Loucy (cell line): ENCODE results near the gene NPEPPS.
"Not testable (repeated sequence)": the region's sequence is repeated elsewhere in the genome, so short reads cannot be mapped to it uniquely, and the experiment has no call there.

Experiments
- H2AFZ ChIP-seq: fragments of 200-600 bp; sonication (generic); 2 replicates; pipeline ENCODE4 v1.6.0; 2016; ENCODE audit warnings: antibody characterized with exemption, mild to moderate bottlenecking, low read length, moderate library complexity
- H3F3A ChIP-seq: fragments of 200-600 bp; 2 replicates; pipeline ENCODE4 v1.6.0; 2016; ENCODE audit warnings: antibody characterized with exemption, low read depth, mild to moderate bottlenecking
- H3K27me3 ChIP-seq: fragments of 200-600 bp; sonication (generic); 2 replicates; pipeline ENCODE4 v1.6.1; 2014; ENCODE audit warnings: low read length, mild to moderate bottlenecking; ENCODE audit not compliant: insufficient read depth, poor library complexity, severe bottlenecking
- H3K36me3 ChIP-seq: fragments of 200-600 bp; sonication (generic); 2 replicates; pipeline ENCODE4 v1.6.1; 2016; ENCODE audit warnings: low read length; ENCODE audit not compliant: insufficient read depth
- H3K4me1 ChIP-seq: fragments of 200-600 bp; sonication (generic); 2 replicates; pipeline ENCODE4 v1.5.1; 2014; ENCODE audit warnings: low read length, mild to moderate bottlenecking; ENCODE audit not compliant: insufficient read depth, poor library complexity, severe bottlenecking
- H3K4me2 ChIP-seq: fragments of 200-600 bp; sonication (generic); 2 replicates; pipeline ENCODE4 v1.6.0; 2014; ENCODE audit warnings: antibody characterized with exemption, low read length, low read depth, mild to moderate bottlenecking; ENCODE audit not compliant: poor library complexity, severe bottlenecking
- H3K4me3 ChIP-seq: fragments of 200-600 bp; sonication (generic); 2 replicates; pipeline ENCODE4 v1.5.1; 2014; ENCODE audit warnings: low read length, mild to moderate bottlenecking, mixed read lengths; ENCODE audit not compliant: poor library complexity, severe bottlenecking
- H3K79me2 ChIP-seq: fragments of 200-600 bp; sonication (generic); 2 replicates; pipeline ENCODE4 v1.6.1; 2014; ENCODE audit warnings: low read length; ENCODE audit not compliant: insufficient read depth
- H3K9ac ChIP-seq: fragments of 200-600 bp; sonication (generic); 2 replicates; pipeline ENCODE4 v1.6.0; 2014; ENCODE audit warnings: mild to moderate bottlenecking, low read depth, low read length, moderate library complexity; ENCODE audit not compliant: poor library complexity, severe bottlenecking
- H3K9me2 ChIP-seq: fragments of 200-600 bp; sonication (generic); replicated peaks from 2 replicates; pipeline ENCODE4 v1.6.1; 2016; ENCODE audit warnings: low read depth, low read length, mixed read lengths
- H3K9me3 ChIP-seq: fragments of 200-600 bp; sonication (generic); 2 replicates; pipeline ENCODE4 v1.6.1; 2014; ENCODE audit warnings: mild to moderate bottlenecking, antibody characterized with exemption, low read length, low read depth; ENCODE audit not compliant: insufficient read depth
- H4K20me1 ChIP-seq: fragments of 200-600 bp; sonication (generic); 2 replicates; pipeline ENCODE4 v1.6.0; 2014; ENCODE audit warnings: antibody characterized with exemption, low read length, mild to moderate bottlenecking; ENCODE audit not compliant: insufficient read depth, poor library complexity, severe bottlenecking

Gene NPEPPS

DNA sequence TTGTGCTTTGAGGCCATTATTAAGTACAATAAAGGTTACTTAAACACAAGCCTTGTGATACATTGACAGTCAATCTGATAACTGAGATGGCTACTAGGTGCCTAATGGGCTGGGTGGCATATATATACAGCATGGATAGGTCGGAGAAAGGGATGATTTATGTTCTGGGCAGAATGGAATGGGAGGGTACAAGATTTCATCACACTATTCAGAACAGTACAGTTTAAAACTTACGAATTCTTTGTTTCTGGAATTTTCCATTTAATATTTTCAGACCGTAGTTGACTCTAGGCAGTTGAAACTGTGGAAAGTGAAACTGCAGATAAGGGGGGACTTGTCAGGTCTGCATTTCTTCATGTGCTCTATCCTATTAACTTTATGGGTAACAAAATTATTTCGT, 23.8 kb downstream of the NPEPPS start:
- H3K4me2 ChIP-seq, H3K4me3 ChIP-seq, H3F3A ChIP-seq, H3K27me3 ChIP-seq, H3K4me1 ChIP-seq, H2AFZ ChIP-seq, H3K9ac ChIP-seq, H3K36me3 ChIP-seq, H3K79me2 ChIP-seq, H4K20me1 ChIP-seq, H3K9me3 ChIP-seq, H3K9me2 ChIP-seq: not testable (repeated sequence)

DNA sequence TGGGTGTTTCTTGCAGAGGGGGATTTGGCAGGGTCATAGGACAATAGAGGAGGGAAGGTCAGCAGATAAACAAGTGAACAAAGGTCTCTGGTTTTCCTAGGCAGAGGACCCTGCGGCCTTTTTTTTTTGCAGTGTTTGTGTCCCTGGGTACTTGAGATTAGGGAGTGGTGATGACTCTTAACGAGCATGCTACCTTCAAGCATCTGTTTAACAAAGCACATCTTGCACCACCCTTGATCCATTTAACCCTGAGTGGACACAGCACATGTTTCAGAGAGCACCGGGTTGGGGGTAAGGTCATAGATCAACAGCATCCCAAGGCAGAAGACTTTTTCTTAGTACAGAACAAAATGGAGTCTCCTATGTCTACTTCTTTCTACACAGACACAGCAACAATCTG, 25.2 kb downstream of the NPEPPS start:
- H3K36me3 ChIP-seq, H3K9ac ChIP-seq, H3K79me2 ChIP-seq, H3K4me2 ChIP-seq, H4K20me1 ChIP-seq, H3F3A ChIP-seq, H3K9me3 ChIP-seq, H3K9me2 ChIP-seq, H3K4me1 ChIP-seq, H2AFZ ChIP-seq, H3K4me3 ChIP-seq, H3K27me3 ChIP-seq: not testable (repeated sequence)

DNA sequence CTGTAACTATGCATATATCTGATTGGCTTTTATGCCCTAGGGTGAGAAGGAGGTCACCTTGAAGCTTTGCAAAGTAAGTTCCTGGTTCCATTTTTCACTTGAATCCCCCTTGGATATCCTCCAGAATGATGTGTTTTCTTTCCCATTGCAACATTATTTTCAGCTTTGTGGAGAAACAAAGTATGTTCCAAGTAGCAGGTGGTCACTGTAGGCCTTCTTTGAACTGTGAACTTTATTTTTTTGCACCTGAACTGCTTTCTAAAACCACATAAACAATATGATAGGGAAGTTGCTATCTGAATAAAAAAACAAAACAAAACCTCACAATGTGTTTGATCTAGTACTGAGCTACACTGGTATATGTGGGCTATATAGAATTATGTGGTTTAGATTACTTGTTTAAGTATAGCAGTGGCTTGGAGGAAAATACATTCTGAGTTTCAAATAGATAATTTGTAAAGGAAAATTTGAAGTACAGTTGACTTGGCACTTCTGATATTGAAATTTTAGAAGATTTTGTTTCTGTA, 29.7 kb downstream of the NPEPPS start:
- H3K9me3 ChIP-seq, H3K9me2 ChIP-seq, H3K27me3 ChIP-seq, H3K36me3 ChIP-seq, H2AFZ ChIP-seq, H3K4me3 ChIP-seq, H3K4me1 ChIP-seq, H3K4me2 ChIP-seq, H3K9ac ChIP-seq, H3F3A ChIP-seq, H4K20me1 ChIP-seq: not testable (repeated sequence)
- H3K79me2 ChIP-seq: peaks cover 13% of the 10 kb centered on the region; the same call in 1 of the 2 replicates

DNA sequence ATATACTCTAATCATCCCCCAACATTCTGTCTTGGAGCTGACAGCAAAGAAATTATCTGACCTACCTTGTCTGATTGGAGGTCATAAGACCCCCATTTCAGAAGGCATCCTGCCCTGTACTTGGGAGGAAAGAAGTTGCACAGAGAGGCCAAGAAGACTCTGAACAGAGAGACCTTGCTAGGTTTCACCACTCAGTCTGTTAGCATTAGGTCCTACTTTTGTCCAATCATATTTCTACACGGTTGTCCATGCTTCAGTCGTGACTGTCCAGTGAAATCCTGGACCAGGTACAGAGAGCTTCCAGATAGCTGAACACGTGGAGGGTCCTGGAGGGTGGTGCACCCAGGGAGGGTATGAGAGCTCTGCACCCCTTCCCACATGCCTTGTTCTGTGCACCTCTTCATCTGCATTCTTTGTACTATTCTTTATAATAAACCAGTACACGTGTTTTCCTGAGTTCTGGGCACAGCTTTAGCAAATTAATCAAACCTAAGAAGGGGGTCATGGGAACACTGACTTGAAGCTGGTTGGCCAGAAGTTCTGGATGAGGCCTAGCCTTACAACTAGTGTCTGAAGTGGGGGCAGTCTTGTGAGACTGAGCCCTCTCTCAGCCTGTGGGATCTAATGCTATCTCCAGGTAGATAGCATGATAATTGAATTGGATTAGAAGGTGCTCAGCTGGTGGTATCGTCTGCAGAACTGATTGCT, 30.9 kb downstream of the NPEPPS start:
- not testable (repeated sequence) for H3K36me3 ChIP-seq, H3K4me1 ChIP-seq, H3K9me2 ChIP-seq, H3F3A ChIP-seq, H4K20me1 ChIP-seq, H3K4me3 ChIP-seq, H3K9me3 ChIP-seq, H3K9ac ChIP-seq, H3K4me2 ChIP-seq, H2AFZ ChIP-seq, H3K27me3 ChIP-seq
- H3K79me2 ChIP-seq: peaks cover 13% of the 10 kb centered on the region; the same call in 1 of the 2 replicates

GRCh38 chr17:47562406-47562705, 31.4 kb downstream of the NPEPPS start:
- H3K9ac ChIP-seq, H3K4me2 ChIP-seq, H3K4me3 ChIP-seq, H4K20me1 ChIP-seq, H3K4me1 ChIP-seq, H2AFZ ChIP-seq, H3F3A ChIP-seq, H3K36me3 ChIP-seq, H3K9me3 ChIP-seq, H3K27me3 ChIP-seq, H3K9me2 ChIP-seq: not testable (repeated sequence)
- H3K79me2 ChIP-seq: peaks cover 13% of the 10 kb centered on the region; the same call in 1 of the 2 replicates

DNA sequence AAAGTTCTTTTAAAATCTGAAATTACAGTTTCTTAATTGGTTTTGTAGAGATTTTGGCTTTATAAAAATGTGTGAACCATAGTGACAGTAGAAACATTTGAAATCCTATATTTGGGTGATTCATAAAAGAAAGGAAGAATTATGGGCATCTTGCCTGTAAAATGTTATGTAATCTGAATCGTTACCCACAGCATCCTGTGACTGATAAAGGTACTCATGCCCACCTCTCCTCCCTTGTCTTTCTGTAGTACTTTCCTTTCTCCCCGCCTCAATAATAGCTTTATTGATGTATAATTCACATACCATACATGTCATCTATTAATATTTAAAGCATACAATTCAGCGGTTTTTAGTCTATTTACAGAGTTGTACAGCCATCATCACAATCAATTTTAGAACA, 36.4 kb downstream of the NPEPPS start:
- not testable (repeated sequence) for H3K4me2 ChIP-seq

GRCh38 chr17:47572561-47572960, 41.7 kb downstream of the NPEPPS start:
- H3K9me3 ChIP-seq, H3K4me2 ChIP-seq, H3K79me2 ChIP-seq, H2AFZ ChIP-seq, H3K4me1 ChIP-seq, H3K9ac ChIP-seq, H3K4me3 ChIP-seq, H3F3A ChIP-seq, H4K20me1 ChIP-seq, H3K27me3 ChIP-seq, H3K9me2 ChIP-seq: not testable (repeated sequence)
- H3K36me3 ChIP-seq: peaks cover 12% of the 10 kb centered on the region; the same call in 1 of the 2 replicates

More for the DNA sequence above, 36.4 kb downstream of the NPEPPS start:
- H3K36me3 ChIP-seq: peaks cover 12% of the 10 kb centered on the region; the same call in 1 of the 2 replicates
- H3K4me1 ChIP-seq, H3K4me3 ChIP-seq, H3F3A ChIP-seq, H3K9ac ChIP-seq, H2AFZ ChIP-seq, H4K20me1 ChIP-seq, H3K79me2 ChIP-seq, H3K9me3 ChIP-seq, H3K9me2 ChIP-seq, H3K27me3 ChIP-seq: not testable (repeated sequence)
